OCI-LY3 (cell line): ENCODE data around the gene DENND4B.

Experiments
- H2AFZ ChIP-seq: fragments of 200-600, 300-600 bp; shearing (Covaris generic); 2 replicates; pipeline ENCODE4 v1.6.0; 2014; ENCODE audit warnings: antibody characterized with exemption, low read depth, low read length
- H3K27ac ChIP-seq: fragments of 200-600, 300-600 bp; sonication (generic); 2 replicates; pipeline ENCODE4 v1.5.1; 2014; ENCODE audit warnings: mild to moderate bottlenecking, low read length, moderate library complexity, mixed read lengths
- H3K27me3 ChIP-seq: fragments of 200-600, 300-600 bp; sonication (generic); 2 replicates; pipeline ENCODE4 v1.6.1; 2014; ENCODE audit warnings: low read depth, low read length, mixed read lengths
- H3K36me3 ChIP-seq: fragments of 200-600, 300-600 bp; sonication (generic); replicated peaks from 2 replicates; pipeline ENCODE3; 2014; ENCODE audit warnings: low read depth, low read length, mixed read lengths
- H3K4me1 ChIP-seq: fragments of 300-600, 200-600 bp; sonication (generic); 2 replicates; pipeline ENCODE4 v1.6.1; 2014; ENCODE audit warnings: low read length, mixed read lengths
- H3K4me2 ChIP-seq: fragments of 200-600, 300-600 bp; sonication (generic); 2 replicates; pipeline ENCODE4 v1.6.1; 2014; ENCODE audit warnings: low read length, mixed read lengths
- H3K4me3 ChIP-seq: fragments of 300-600, 200-600 bp; sonication (generic); 2 replicates; pipeline ENCODE4 v1.5.1; 2014; ENCODE audit warnings: antibody characterized with exemption, mild to moderate bottlenecking, low read length, moderate library complexity
- H3K79me2 ChIP-seq: fragments of 300-600, 200-600 bp; shearing (Covaris generic); 2 replicates; pipeline ENCODE4 v1.6.1; 2014; ENCODE audit warnings: mild to moderate bottlenecking, low read length, mixed read lengths
- H3K9ac ChIP-seq: fragments of 300-600, 200-600 bp; shearing (Covaris generic); 2 replicates; pipeline ENCODE4 v1.6.0; 2014; ENCODE audit warnings: mild to moderate bottlenecking, low read length, moderate library complexity
- H3K9me3 ChIP-seq: fragments of 200-600, 300-600 bp; shearing (Covaris generic); 2 replicates; pipeline ENCODE4 v1.6.1; 2014; ENCODE audit warnings: low read length, mixed read lengths; ENCODE audit not compliant: insufficient read depth
- H4K20me1 ChIP-seq: fragments of 200-600, 300-600 bp; sonication (generic); 2 replicates; pipeline ENCODE4 v1.6.1; 2016; ENCODE audit warnings: low read length, mixed read lengths; ENCODE audit not compliant: insufficient read depth
- EZH2phosphoT487 ChIP-seq: fragments of 200-600 bp; shearing (Covaris generic); IDR thresholded peaks from 2 replicates; pipeline ENCODE4 v1.6.1; 2018; ENCODE audit warnings: antibody characterized with exemption, mixed run types, low read depth
- TF ChIP-seq, protein P1 (sequence below): fragments of 200-600, 300-600 bp; sonication (generic); IDR thresholded peaks from 2 replicates; pipeline ENCODE4 v1.5.1; 2014; ENCODE audit warnings: antibody characterized with exemption, low read length, low read depth

The DENND4B gene

DNA sequence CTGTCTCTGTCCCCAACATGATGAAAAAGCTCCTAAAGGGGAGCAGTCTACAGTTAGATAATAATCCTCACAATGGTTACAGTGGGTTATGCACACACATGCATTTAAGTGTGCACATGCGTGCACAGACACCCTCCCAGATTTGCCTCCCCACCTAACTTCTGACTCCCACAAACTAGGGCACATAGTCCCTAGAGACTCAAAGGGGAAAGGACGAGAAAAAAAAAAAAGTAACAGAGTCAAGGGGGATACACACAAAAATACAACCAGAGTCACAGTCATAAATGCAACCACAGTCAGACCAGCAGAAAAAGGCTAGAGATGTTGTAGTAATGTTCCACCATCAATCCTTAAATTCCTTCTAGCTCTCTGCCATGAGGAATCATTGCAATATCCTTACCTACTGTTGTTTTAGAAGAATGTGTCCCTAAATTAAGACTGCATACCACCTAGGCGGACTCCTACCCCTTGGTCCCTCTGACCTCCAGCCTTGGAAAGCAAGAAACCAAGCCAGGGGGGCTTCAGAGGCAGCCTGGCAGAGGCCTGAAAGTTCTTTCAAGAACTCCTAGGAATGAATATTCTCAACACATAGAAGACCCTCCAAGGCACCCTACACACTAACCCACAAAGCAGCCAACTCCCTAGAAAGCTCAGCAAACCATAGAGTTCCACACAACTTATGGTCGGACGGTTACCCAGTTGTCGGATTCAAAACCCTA, 10.6 kb upstream of the DENND4B start:
- no peaks in the 10 kb centered on the region for H3K9me3 ChIP-seq
- peak overlapping the region; percentile 89 for H3K4me3 ChIP-seq
- H3K4me1 ChIP-seq: peaks cover 42% of the 10 kb centered on the region
- H3K27ac ChIP-seq: peak overlapping the region; percentile 91
- peaks cover 66% of the 10 kb centered on the region for H3K36me3 ChIP-seq
- H3K27me3 ChIP-seq: no peaks in the 10 kb centered on the region
- no peak overlapping the region for H2AFZ ChIP-seq
- H3K9ac ChIP-seq: peak overlapping the region; percentile 96
- H4K20me1 ChIP-seq: peaks cover 42% of the 10 kb centered on the region
- H3K4me2 ChIP-seq: peak overlapping the region; percentile 94
- peaks cover 78% of the 10 kb centered on the region for H3K79me2 ChIP-seq
- TF ChIP-seq EZH2phosphoT487: no peak
- TF ChIP-seq, protein P1, sequence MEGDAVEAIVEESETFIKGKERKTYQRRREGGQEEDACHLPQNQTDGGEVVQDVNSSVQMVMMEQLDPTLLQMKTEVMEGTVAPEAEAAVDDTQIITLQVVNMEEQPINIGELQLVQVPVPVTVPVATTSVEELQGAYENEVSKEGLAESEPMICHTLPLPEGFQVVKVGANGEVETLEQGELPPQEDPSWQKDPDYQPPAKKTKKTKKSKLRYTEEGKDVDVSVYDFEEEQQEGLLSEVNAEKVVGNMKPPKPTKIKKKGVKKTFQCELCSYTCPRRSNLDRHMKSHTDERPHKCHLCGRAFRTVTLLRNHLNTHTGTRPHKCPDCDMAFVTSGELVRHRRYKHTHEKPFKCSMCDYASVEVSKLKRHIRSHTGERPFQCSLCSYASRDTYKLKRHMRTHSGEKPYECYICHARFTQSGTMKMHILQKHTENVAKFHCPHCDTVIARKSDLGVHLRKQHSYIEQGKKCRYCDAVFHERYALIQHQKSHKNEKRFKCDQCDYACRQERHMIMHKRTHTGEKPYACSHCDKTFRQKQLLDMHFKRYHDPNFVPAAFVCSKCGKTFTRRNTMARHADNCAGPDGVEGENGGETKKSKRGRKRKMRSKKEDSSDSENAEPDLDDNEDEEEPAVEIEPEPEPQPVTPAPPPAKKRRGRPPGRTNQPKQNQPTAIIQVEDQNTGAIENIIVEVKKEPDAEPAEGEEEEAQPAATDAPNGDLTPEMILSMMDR: no peak

DNA sequence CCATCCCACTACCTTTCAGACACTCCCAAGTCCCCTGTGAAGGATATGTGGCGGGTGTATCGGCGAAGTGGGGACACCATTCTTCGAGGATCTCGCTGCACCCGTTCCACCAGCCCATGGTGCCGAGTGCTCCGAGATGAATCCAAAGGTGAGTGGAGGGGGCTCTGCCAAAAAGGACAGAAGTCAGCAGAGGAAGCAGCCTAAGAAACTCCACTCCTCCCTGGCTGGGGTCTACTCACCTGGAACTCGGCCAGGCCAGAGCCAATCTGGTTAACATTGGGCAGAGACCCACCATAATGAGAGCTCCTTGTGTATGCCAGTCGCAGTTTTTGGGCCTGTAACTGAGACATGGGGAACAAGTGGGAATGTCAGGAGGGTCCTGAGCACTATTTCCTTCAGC, 8.3 kb upstream of the DENND4B start:
- no peak overlapping the region for H3K4me2 ChIP-seq
- H3K9ac ChIP-seq: no peak overlapping the region

DNA sequence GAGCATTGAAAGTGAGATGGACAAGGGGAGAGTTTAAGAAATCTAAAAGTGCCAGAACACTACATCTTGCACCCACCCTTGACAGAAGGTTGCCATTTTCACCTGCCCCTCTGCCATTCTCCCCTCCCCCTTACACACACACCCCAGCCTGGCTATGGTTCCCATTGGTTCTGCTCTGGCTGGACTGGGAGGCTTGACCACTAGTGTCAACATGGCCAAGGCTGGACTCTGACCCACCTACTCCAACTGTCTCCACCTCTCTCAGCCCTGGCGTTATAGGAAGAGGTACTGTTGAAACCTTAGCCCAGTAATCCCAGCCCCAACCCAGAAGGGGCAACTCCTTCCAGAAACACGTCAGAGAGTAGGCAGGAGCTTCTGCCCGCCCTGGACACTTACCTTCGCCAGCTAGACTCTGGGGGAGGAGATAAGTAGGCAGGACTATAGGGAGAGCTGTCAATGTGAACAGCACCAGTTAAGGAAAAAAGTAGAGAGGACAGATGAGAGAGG, 7.4 kb upstream of the DENND4B start:
- Histone ChIP-seq H3K9me3 (no peaks in the 10 kb centered on the region), H3K79me2 (peaks cover 86% of the 10 kb centered on the region), H3K4me3 (no peak overlapping the region), H3K4me1 (peaks cover 40% of the 10 kb centered on the region), H3K4me2 (no peak overlapping the region), H3K9ac (no peak overlapping the region), H3K36me3 (peaks cover 71% of the 10 kb centered on the region), H2AFZ (no peak overlapping the region), H3K27ac (no peak overlapping the region), H3K27me3 (no peaks in the 10 kb centered on the region), H4K20me1 (peaks cover 45% of the 10 kb centered on the region)
- TF ChIP-seq, protein P1: no peak
- TF ChIP-seq EZH2phosphoT487: no peak

More for the DNA sequence above, 8.3 kb upstream of the DENND4B start:
- H3K36me3 ChIP-seq: peaks cover 68% of the 10 kb centered on the region
- no peaks in the 10 kb centered on the region for H3K9me3 ChIP-seq
- H2AFZ ChIP-seq: no peak overlapping the region
- H3K4me3 ChIP-seq: no peak overlapping the region
- H3K79me2 ChIP-seq: peaks cover 79% of the 10 kb centered on the region
- H3K4me1 ChIP-seq: peaks cover 38% of the 10 kb centered on the region
- no peak for TF ChIP-seq EZH2phosphoT487
- TF ChIP-seq, protein P1: no peak
- peaks cover 45% of the 10 kb centered on the region for H4K20me1 ChIP-seq
- no peak overlapping the region for H3K27ac ChIP-seq
- no peaks in the 10 kb centered on the region for H3K27me3 ChIP-seq

DNA sequence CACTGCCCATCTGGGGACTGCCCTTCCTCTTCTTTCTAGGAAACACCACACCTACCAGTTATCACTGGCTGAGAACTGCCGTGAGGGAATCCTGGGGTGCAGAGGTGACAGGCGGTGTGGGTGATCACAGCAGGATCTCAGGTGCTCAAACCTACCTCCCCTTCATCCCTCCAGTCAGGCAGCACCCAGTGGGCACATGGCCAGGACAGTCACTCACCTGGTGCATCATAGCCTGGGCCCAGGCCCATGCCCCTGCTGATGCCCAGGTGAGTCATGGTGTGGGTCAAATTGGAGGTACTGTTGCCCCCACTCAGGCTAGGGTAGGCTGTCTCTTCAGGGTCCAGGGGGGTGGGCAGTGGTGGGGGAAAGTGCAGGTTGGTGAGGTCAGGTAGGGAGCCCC, 5.3 kb upstream of the DENND4B start:
- peaks cover 79% of the 10 kb centered on the region for H3K36me3 ChIP-seq
- H3K27ac ChIP-seq: no peak overlapping the region
- no peaks in the 10 kb centered on the region for H3K9me3 ChIP-seq
- H3K4me3 ChIP-seq: no peak overlapping the region
- no peak overlapping the region for H2AFZ ChIP-seq
- no peak overlapping the region for H3K9ac ChIP-seq
- H3K27me3 ChIP-seq: no peaks in the 10 kb centered on the region
- H3K4me1 ChIP-seq: peaks cover 59% of the 10 kb centered on the region
- TF ChIP-seq, protein P1: no peak
- no peak for TF ChIP-seq EZH2phosphoT487
- peaks cover 44% of the 10 kb centered on the region for H4K20me1 ChIP-seq
- no peak overlapping the region for H3K4me2 ChIP-seq
- H3K79me2 ChIP-seq: peaks cover 75% of the 10 kb centered on the region
